Endodermal cell (in vitro differentiated cells): ENCODE results near the gene GALNT17. TPM values are rescaled to one million over a fixed set of nuclear protein-coding genes. Genes with fewer than 3 reads are reported as not detected.
A peak's percentile ranks its signal among the peaks of the same experiment; 100 is the strongest.

Source experiments
- DNase-seq: peaks from one replicate; pipeline ENCODE4 v3.0.0-alpha.2; 2017
- H3K27ac ChIP-seq: 2 replicates; pipeline ENCODE4 v1.5.1; 2013; ENCODE audit warnings: mild to moderate bottlenecking, low read depth, low read length, moderate library complexity
- H3K27me3 ChIP-seq: 2 replicates; pipeline ENCODE4 v1.6.1; 2013; ENCODE audit warnings: mild to moderate bottlenecking, low read length, moderate library complexity; ENCODE audit not compliant: insufficient read depth, control insufficient read depth, poor library complexity, severe bottlenecking
- H3K36me3 ChIP-seq: 2 replicates; pipeline ENCODE4 v1.7.0; 2013; ENCODE audit warnings: mild to moderate bottlenecking, low read length, moderate library complexity; ENCODE audit not compliant: control insufficient read depth, insufficient read depth
- H3K4me1 ChIP-seq: one replicate; pipeline ENCODE4 v1.7.0; 2013; ENCODE audit warnings: low read length; ENCODE audit not compliant: control insufficient read depth, insufficient read depth
- H3K4me3 ChIP-seq: 2 replicates; pipeline ENCODE4 v1.5.1; 2013; ENCODE audit warnings: mild to moderate bottlenecking, low read length, moderate library complexity
- H3K9ac ChIP-seq: 2 replicates; pipeline ENCODE4 v1.6.1; 2013; ENCODE audit warnings: mild to moderate bottlenecking, low read length, moderate library complexity; ENCODE audit not compliant: poor library complexity, severe bottlenecking; ENCODE audit errors: extremely low read depth
- H3K9me3 ChIP-seq: 2 replicates; pipeline ENCODE4 v1.6.1; 2013; ENCODE audit warnings: mild to moderate bottlenecking, low read length, moderate library complexity; ENCODE audit not compliant: control insufficient read depth
- H3K27ac Mint-ChIP-seq: 2 replicates; pipeline ENCODE4 v1.8.0; 2020; ENCODE audit warnings: mixed read lengths
- H3K27me3 Mint-ChIP-seq: 2 replicates; pipeline ENCODE4 v1.8.0; 2021; ENCODE audit warnings: mild to moderate bottlenecking, mixed read lengths; ENCODE audit not compliant: insufficient read depth
- H3K36me3 Mint-ChIP-seq: 2 replicates; pipeline ENCODE4 v1.8.0; 2020; ENCODE audit warnings: low read depth, mixed read lengths
- H3K4me1 Mint-ChIP-seq: 2 replicates; pipeline ENCODE4 v1.8.0; 2020; ENCODE audit warnings: mixed read lengths
- H3K4me3 Mint-ChIP-seq: 2 replicates; pipeline ENCODE4 v1.8.0; 2020; ENCODE audit warnings: mild to moderate bottlenecking, moderate library complexity, mixed read lengths
- H3K9me3 Mint-ChIP-seq: 2 replicates; pipeline ENCODE4 v1.8.0; 2020; ENCODE audit warnings: mild to moderate bottlenecking, mixed read lengths
- WGBS, 2 experiments: methylation state at CpG; one replicate each; pipeline versions ENCODE4 v1.1.5 to v1.1.7; 2013; ENCODE audit warnings: missing lambda C conversion rate in 2 of 2, mixed read lengths in 1 of 2; ENCODE audit not compliant: insufficient coverage in 1 of 2, insufficient read length in 1 of 2; 5-methylcytosine and 5-hydroxymethylcytosine counted together
- total RNA-seq, 2 donors: library from RNA; stranded (reverse); fragmentation: NEBNext Ultra II Directional in 1 of 2; extraction: Animal tissue kit (Norgen Biotek cat#: 25700) in 1 of 2; gene quantifications; 2 replicates in 1 of 2; 3 replicates in 1 of 2; pipeline ENCODE4 v1.2.1, GENCODE V29; 2021
- TF ChIP-seq, protein P1 (sequence below): fragments of 200-600 bp; sonication (generic); conservative IDR thresholded peaks from 2 replicates; pipeline ENCODE4 v1.5.0; 2021; ENCODE audit warnings: antibody characterized with exemption, mild to moderate bottlenecking

Gene GALNT17
- total RNA-seq, 2 donors from 2014 or later = 60.4 to 61.3 TPM

GRCh38 chr7:71422104-71422503 is 290.2 kb downstream of the GALNT17 start:
- WGBS, 2 experiments = 88 to 100% methylated on average over 2 of the region's 2 CpGs
- TF ChIP-seq, protein P1, sequence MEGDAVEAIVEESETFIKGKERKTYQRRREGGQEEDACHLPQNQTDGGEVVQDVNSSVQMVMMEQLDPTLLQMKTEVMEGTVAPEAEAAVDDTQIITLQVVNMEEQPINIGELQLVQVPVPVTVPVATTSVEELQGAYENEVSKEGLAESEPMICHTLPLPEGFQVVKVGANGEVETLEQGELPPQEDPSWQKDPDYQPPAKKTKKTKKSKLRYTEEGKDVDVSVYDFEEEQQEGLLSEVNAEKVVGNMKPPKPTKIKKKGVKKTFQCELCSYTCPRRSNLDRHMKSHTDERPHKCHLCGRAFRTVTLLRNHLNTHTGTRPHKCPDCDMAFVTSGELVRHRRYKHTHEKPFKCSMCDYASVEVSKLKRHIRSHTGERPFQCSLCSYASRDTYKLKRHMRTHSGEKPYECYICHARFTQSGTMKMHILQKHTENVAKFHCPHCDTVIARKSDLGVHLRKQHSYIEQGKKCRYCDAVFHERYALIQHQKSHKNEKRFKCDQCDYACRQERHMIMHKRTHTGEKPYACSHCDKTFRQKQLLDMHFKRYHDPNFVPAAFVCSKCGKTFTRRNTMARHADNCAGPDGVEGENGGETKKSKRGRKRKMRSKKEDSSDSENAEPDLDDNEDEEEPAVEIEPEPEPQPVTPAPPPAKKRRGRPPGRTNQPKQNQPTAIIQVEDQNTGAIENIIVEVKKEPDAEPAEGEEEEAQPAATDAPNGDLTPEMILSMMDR = no peak
- H3K27ac Mint-ChIP-seq = no peak overlapping the region
- H3K36me3 Mint-ChIP-seq = peaks cover 86% of the 10 kb centered on the region
- Histone ChIP-seq H3K27ac (no peak overlapping the region), H3K36me3 (peaks cover 94% of the 10 kb centered on the region), H3K27me3 (no peaks in the 10 kb centered on the region), H3K4me1 (peaks cover 5% of the 10 kb centered on the region), H3K9me3 (peaks cover 21% of the 10 kb centered on the region), H3K9ac (no peak overlapping the region), H3K4me3 (no peak overlapping the region)
- H3K4me1 Mint-ChIP-seq = peaks cover 25% of the 10 kb centered on the region
- no peaks in the 10 kb centered on the region for H3K27me3 Mint-ChIP-seq
- peaks cover 5% of the 10 kb centered on the region for H3K9me3 Mint-ChIP-seq
- H3K4me3 Mint-ChIP-seq = no peak overlapping the region
- no peak for DNase-seq

- Mint-ChIP-seq H3K9me3 (peaks cover 5% of the 10 kb centered on the region), H3K27ac (no peak overlapping the region)
- no peak overlapping the region for H3K27ac ChIP-seq
Observed at GRCh38 chr7:71424166-71425035, 292.5 kb downstream of the GALNT17 start.

GRCh38 chr7:71429083-71429482 is 297.1 kb downstream of the GALNT17 start:
- Mint-ChIP-seq H3K27me3 (no peaks in the 10 kb centered on the region), H3K4me1 (peaks cover 21% of the 10 kb centered on the region), H3K4me3 (no peak overlapping the region), H3K27ac (no peak overlapping the region), H3K36me3 (peaks cover 79% of the 10 kb centered on the region), H3K9me3 (peaks cover 5% of the 10 kb centered on the region)
- H3K9ac ChIP-seq = no peak overlapping the region
- peaks cover 95% of the 10 kb centered on the region for H3K36me3 ChIP-seq
- peak overlapping the region; percentile 74 for H3K27ac ChIP-seq
- WGBS, 2 experiments = 80 to 96% methylated on average over 1 to 2 of the region's 2 CpGs
- no peaks in the 10 kb centered on the region for H3K27me3 ChIP-seq
- H3K4me3 ChIP-seq = no peak overlapping the region
- H3K9me3 ChIP-seq = peaks cover 15% of the 10 kb centered on the region
- TF ChIP-seq, protein P1 = no peak
- DNase-seq = no peak
- H3K4me1 ChIP-seq = no peaks in the 10 kb centered on the region

More at GRCh38 chr7:71424166-71425035, 292.5 kb downstream of the GALNT17 start:
- peak overlapping the region; percentile 12 for H3K4me3 ChIP-seq
- TF ChIP-seq, protein P1 = no peak
- peaks cover 21% of the 10 kb centered on the region for H3K9me3 ChIP-seq
- H3K9ac ChIP-seq = no peak overlapping the region
- H3K4me1 Mint-ChIP-seq = peaks cover 29% of the 10 kb centered on the region
- peaks cover 93% of the 10 kb centered on the region for H3K36me3 ChIP-seq
- DNase-seq = no peak
- 83% methylated on average over 7 to 9 of the region's 9 CpGs for WGBS, 2 experiments
- H3K27me3 Mint-ChIP-seq = no peaks in the 10 kb centered on the region
- H3K27me3 ChIP-seq = no peaks in the 10 kb centered on the region
- H3K36me3 Mint-ChIP-seq = peaks cover 83% of the 10 kb centered on the region
- H3K4me3 Mint-ChIP-seq = no peak overlapping the region
- H3K4me1 ChIP-seq = peaks cover 5% of the 10 kb centered on the region
